Hepatocyte (in vitro differentiated cells): ENCODE data around the gene CYP2A6.

Experiments used
- CTCF ChIP-seq: fragments of 200-600 bp; sonication (generic); IDR thresholded peaks from 2 replicates; pipeline ENCODE4 v1.5.1; 2016; ENCODE audit warnings: antibody characterized with exemption, mild to moderate bottlenecking; ENCODE audit not compliant: poor library complexity
- EZH2 ChIP-seq: fragments of 200-600 bp; sonication (generic); IDR thresholded peaks from 2 replicates; pipeline ENCODE4 v1.6.1; 2016; ENCODE audit warnings: antibody characterized with exemption, mild to moderate bottlenecking, borderline replicate concordance

- no peak for TF ChIP-seq CTCF
- TF ChIP-seq EZH2 = no peak
Observed at GRCh38 chr19:40836754-40837429, 13.4 kb downstream of the CYP2A6 start.
